Measurements from ENCODE around the gene WDR1. TPM values are rescaled to one million over a fixed set of nuclear protein-coding genes. Genes with fewer than 3 reads are reported as not detected.

The WDR1 gene
- total RNA-seq, 1 experiment from 2014 or later = 223 TPM

- no TSS peak for BruUV-seq (replicated peaks)
- H3K27me3 ChIP-seq (ENCODE audit: insufficient read depth, low read length) = no peaks in the 10 kb centered on the region
- no peaks in the 10 kb centered on the region for H3K79me2 ChIP-seq (ENCODE audit: insufficient read depth, low read length)
- H2AFZ ChIP-seq (ENCODE audit: low read depth, low read length, poor library complexity, severe bottlenecking) = no peak overlapping the region
- H3K4me1 ChIP-seq (ENCODE audit: control insufficient read depth in 1 of 2, insufficient read depth in 2 of 2, low read length in 2 of 2) = peaks cover 15 to 29% of the 10 kb centered on the region in 2 experiments
- DNase-seq (ENCODE audit: low read depth, low spot score) (no peak), ATAC-seq (no peak)
- no peak for TF ChIP-seq SIN3A (IDR thresholded peaks at IDR 0.05; ENCODE audit: low read depth)
- TF ChIP-seq CTCF (IDR thresholded peaks at IDR 0.05 in 2 of 3, conservative IDR thresholded peaks at IDR 0.05 in 1 of 3; ENCODE audit: borderline replicate concordance in 1 of 3, insufficient read depth in 1 of 3, low read depth in 2 of 3, low read length in 2 of 3) = no peak
- TF ChIP-seq JUND (IDR thresholded peaks at IDR 0.05) = no peak
- no peak for TF ChIP-seq ATF3 (IDR thresholded peaks at IDR 0.05)
- TF ChIP-seq TCF7L2 (IDR thresholded peaks at IDR 0.05; ENCODE audit: borderline replicate concordance, extremely low read depth, insufficient read depth, insufficient read length) = no peak
- no peak for TF ChIP-seq EZH2phosphoT487 (IDR thresholded peaks at IDR 0.05; ENCODE audit: borderline replicate concordance)
- TF ChIP-seq YY1 (IDR thresholded peaks at IDR 0.05; ENCODE audit: extremely low read depth, insufficient replicate concordance, low read depth, low read length) = no peak
- TF ChIP-seq CEBPB (IDR thresholded peaks at IDR 0.05; ENCODE audit: low read depth) = no peak
- no peak for TF ChIP-seq ZBTB33 (IDR thresholded peaks at IDR 0.05; ENCODE audit: extremely low read depth, insufficient replicate concordance, low read length)
- no peak for TF ChIP-seq MAX (IDR thresholded peaks at IDR 0.05)
- ChIA-PET POLR2A (no interaction called here), CTCF (no interaction called here), RAD21 (ENCODE audit: low non-redundant PET in 1 of 2, low total read pairs in 2 of 2, uncharacterized antibody in 2 of 2, unreplicated experiment in 2 of 2) (no interaction called here)
- H3K27ac ChIP-seq (ENCODE audit: low read depth, low read length) = no peak overlapping the region
- no peaks in the 10 kb centered on the region for H3K9me3 ChIP-seq (ENCODE audit: control insufficient read depth in 1 of 2, insufficient read depth in 1 of 2, low read depth in 1 of 2, low read length in 2 of 2)
- intact Hi-C loops (cut with micrococcal nuclease) = no loop called here
- H3K4me2 ChIP-seq (ENCODE audit: low read length) = no peak overlapping the region
- H3K9me2 ChIP-seq (ENCODE audit: insufficient read depth) = no peaks in the 10 kb centered on the region
- H3K9ac ChIP-seq (ENCODE audit: low read length) = no peak overlapping the region
- no peaks in the 10 kb centered on the region for H3K36me3 ChIP-seq (ENCODE audit: control insufficient read depth in 1 of 2, insufficient read depth in 2 of 2, low read length in 2 of 2)
- H3K4me3 ChIP-seq (replicated peaks in 1 of 2; ENCODE audit: low read depth in 1 of 2, low read length in 2 of 2) = no peak overlapping the region
- H4K20me1 ChIP-seq (ENCODE audit: insufficient read depth) = no peaks in the 10 kb centered on the region
Measured at GRCh38 chr4:10050721-10051120, 65.9 kb downstream of the WDR1 start.
